Neural cell (in vitro differentiated cells): ENCODE measurements around the gene GPR25.

Experiments
- CTCF ChIP-seq: fragments of 450-650 bp; IDR thresholded peaks from 2 replicates; pipeline ENCODE4 v1.5.1; 2014; ENCODE audit warnings: antibody characterized with exemption, mild to moderate bottlenecking, moderate library complexity; ENCODE audit not compliant: poor library complexity, severe bottlenecking
- EP300 ChIP-seq: fragments of 450-650 bp; conservative IDR thresholded peaks from 2 replicates; pipeline ENCODE4 v1.6.1; 2014; ENCODE audit warnings: antibody characterized with exemption, mild to moderate bottlenecking, moderate library complexity; ENCODE audit not compliant: poor library complexity, severe bottlenecking
- EZH2 ChIP-seq: fragments of 200-600, 300-800 bp; shearing (Covaris generic), sonication (generic); IDR thresholded peaks from 2 replicates; pipeline ENCODE4 v1.6.1; 2014; ENCODE audit warnings: antibody characterized with exemption, low read length, borderline replicate concordance, mild to moderate bottlenecking; ENCODE audit not compliant: insufficient read depth, poor library complexity, severe bottlenecking
- MXI1 ChIP-seq: fragments of 450-650 bp; conservative IDR thresholded peaks from 2 replicates; pipeline ENCODE4 v1.6.1; 2014; ENCODE audit warnings: antibody characterized with exemption, mild to moderate bottlenecking; ENCODE audit not compliant: poor library complexity, severe bottlenecking
- POLR2AphosphoS5 ChIP-seq: IDR thresholded peaks from 2 replicates; pipeline ENCODE4 v1.6.1; 2012
- SMC3 ChIP-seq: fragments of 450-650 bp; conservative IDR thresholded peaks from 2 replicates; pipeline ENCODE4 v1.6.1; 2014; ENCODE audit warnings: antibody characterized with exemption, mild to moderate bottlenecking, moderate library complexity; ENCODE audit not compliant: poor library complexity
- TAF1 ChIP-seq: IDR thresholded peaks from 2 replicates; pipeline ENCODE4 v1.6.1; 2012; ENCODE audit warnings: low read depth

- TF ChIP-seq CTCF = no peak
- TF ChIP-seq EP300 = no peak
- no peak for TF ChIP-seq POLR2AphosphoS5
- TF ChIP-seq EZH2 = no peak
- no peak for TF ChIP-seq TAF1
- no peak for TF ChIP-seq MXI1
- no peak for TF ChIP-seq SMC3
Measured at GRCh38 chr1:200901796-200902444, 29.1 kb downstream of the GPR25 start.
